SK-N-SH (cell line): ENCODE data around the gene PROX1. TPM values are rescaled to one million over a fixed set of nuclear protein-coding genes. Genes with fewer than 3 reads are reported as not detected.

Source experiments
- CTCF ChIA-PET: fragments of 300-600, 350-600 bp; formaldehyde crosslinking; extraction: SDS; loops from one replicate; lab custom pipeline; 2021; lab: Yijun Ruan, JAX
- POLR2A ChIA-PET: fragments of 350-600 bp; sonication (Branson Sonifier 250); formaldehyde crosslinking; extraction: SDS; loops from one replicate; lab custom pipeline; 2020; ENCODE audit warnings: antibody characterized with exemption, inconsistent platforms; lab: Yijun Ruan, JAX
- DNase-seq: peaks from one replicate; pipeline ENCODE4 v3.0.0; 2012
- H2AFZ ChIP-seq: fragments of 200-600 bp; sonication (generic); 2 replicates; pipeline ENCODE4 v1.8.1; 2016; ENCODE audit warnings: antibody characterized with exemption, mild to moderate bottlenecking, low read depth
- H3F3A ChIP-seq: fragments of 200-600 bp; sonication (generic); replicated peaks from 2 replicates; pipeline ENCODE3; 2016; ENCODE audit warnings: antibody characterized with exemption, mild to moderate bottlenecking; ENCODE audit not compliant: insufficient read depth
- H3K27ac ChIP-seq, 2 experiments: fragments of 200-500 bp in 1 of 2; fragments of 200-600 bp in 1 of 2; sonication (Bioruptor generic) in 1 of 2; sonication (generic), shearing (Covaris generic) in 1 of 2; 2 replicates each; pipeline versions ENCODE4 v1.5.1 to v1.6.1; 2014 to 2016; ENCODE audit warnings: low read depth in 2 of 2, inconsistent platforms in 1 of 2, low read length in 1 of 2, mild to moderate bottlenecking in 1 of 2, mixed read lengths in 1 of 2
- H3K27me3 ChIP-seq: fragments of 200-600 bp; sonication (generic), shearing (Covaris generic); 2 replicates; pipeline ENCODE4 v1.6.1; 2016; ENCODE audit warnings: mixed run types; ENCODE audit not compliant: insufficient read depth
- H3K36me3 ChIP-seq, 2 experiments: fragments of 200-500 bp in 1 of 2; fragments of 200-600 bp in 1 of 2; sonication (Bioruptor generic) in 1 of 2; sonication (generic) in 1 of 2; replicated peaks in 1 of 2; 2 replicates each; pipeline versions ENCODE3 to v1.5.1; 2014 to 2016; ENCODE audit warnings: low read length in 1 of 2, mild to moderate bottlenecking in 1 of 2; ENCODE audit not compliant: insufficient read depth in 2 of 2, control insufficient read depth in 1 of 2
- H3K4me1 ChIP-seq, 2 experiments: fragments of 200-500 bp in 1 of 2; fragments of 200-600 bp in 1 of 2; sonication (Bioruptor generic) in 1 of 2; sonication (generic), shearing (Covaris generic) in 1 of 2; 2 replicates each; pipeline versions ENCODE4 v1.5.1 to v1.6.1; 2014 to 2016; ENCODE audit warnings: low read depth in 1 of 2, low read length in 1 of 2, mixed run types in 1 of 2; ENCODE audit not compliant: insufficient read depth in 2 of 2, control insufficient read depth in 1 of 2
- H3K4me2 ChIP-seq: fragments of 200-600 bp; sonication (generic), shearing (Covaris generic); 2 replicates; pipeline ENCODE4 v1.6.1; 2017; ENCODE audit warnings: mixed run types
- H3K4me3 ChIP-seq, 2 experiments: fragments of 200-500 bp in 1 of 2; fragments of 200-600 bp in 1 of 2; sonication (Bioruptor generic) in 1 of 2; sonication (generic), shearing (Covaris generic) in 1 of 2; 2 replicates each; pipeline versions ENCODE4 v1.5.1 to v1.8.1; 2014 to 2016; ENCODE audit warnings: low read depth in 2 of 2, inconsistent platforms in 1 of 2, low read length in 1 of 2, mild to moderate bottlenecking in 1 of 2, mixed read lengths in 1 of 2, moderate library complexity in 1 of 2
- H3K79me2 ChIP-seq: fragments of 200-600 bp; sonication (generic); 2 replicates; pipeline ENCODE4 v1.8.1; 2017; ENCODE audit warnings: mild to moderate bottlenecking; ENCODE audit not compliant: insufficient read depth
- H3K9ac ChIP-seq: fragments of 200-600 bp; sonication (generic); 2 replicates; pipeline ENCODE4 v1.6.1; 2017; ENCODE audit warnings: mixed run types
- H3K9me2 ChIP-seq: fragments of 200-600 bp; sonication (generic); 2 replicates; pipeline ENCODE4 v1.6.1; 2017; ENCODE audit warnings: mixed run types
- H3K9me3 ChIP-seq: fragments of 200-600 bp; sonication (generic); 2 replicates; pipeline ENCODE4 v1.6.1; 2017; ENCODE audit warnings: mixed run types, mild to moderate bottlenecking, moderate library complexity
- H4K20me1 ChIP-seq: fragments of 200-600 bp; sonication (generic); 2 replicates; pipeline ENCODE4 v1.6.1; 2017; ENCODE audit warnings: mild to moderate bottlenecking, mixed run types; ENCODE audit not compliant: insufficient read depth
- CHD2 ChIP-seq: fragments of 150-350 bp; IDR thresholded peaks from 2 replicates; pipeline ENCODE4 v1.6.1; 2018; ENCODE audit warnings: low read length; ENCODE audit not compliant: partially characterized antibody
- CTCF ChIP-seq: fragments of 200-600 bp; sonication (generic); IDR thresholded peaks from 2 replicates; pipeline ENCODE4 v1.6.1; 2017; ENCODE audit warnings: antibody characterized with exemption, mild to moderate bottlenecking, moderate library complexity
- EP300 ChIP-seq, 2 experiments: IDR thresholded peaks; 2 replicates each; pipeline versions ENCODE4 v1.4.0 to v1.6.1; 2012; ENCODE audit warnings: borderline replicate concordance in 1 of 2, low read depth in 1 of 2, low read length in 1 of 2
- GABPA ChIP-seq: IDR thresholded peaks from 2 replicates; pipeline ENCODE4 v1.4.0; 2012; ENCODE audit warnings: low read depth, mild to moderate bottlenecking
- GATA2 ChIP-seq: sonication (generic); formaldehyde crosslinking; IDR thresholded peaks from 2 replicates; pipeline ENCODE4 v1.5.0; 2020; ENCODE audit warnings: mild to moderate bottlenecking, missing genetic modification reagents
- JUND ChIP-seq: IDR thresholded peaks from 2 replicates; pipeline ENCODE4 v1.4.0; 2012
- MXI1 ChIP-seq: IDR thresholded peaks from 2 replicates; pipeline ENCODE4 v1.6.1; 2012; ENCODE audit warnings: mild to moderate bottlenecking, low read depth, low read length, improper control_type of control experiment
- RCOR1 ChIP-seq: fragments of 150-350 bp; IDR thresholded peaks from 2 replicates; pipeline ENCODE4 v1.6.1; 2017; ENCODE audit warnings: antibody characterized with exemption, low read length
- REST ChIP-seq: IDR thresholded peaks from 2 replicates; pipeline ENCODE4 v1.6.1; 2012; ENCODE audit warnings: mild to moderate bottlenecking, low read depth, low read length, moderate library complexity
- SMC3 ChIP-seq: IDR thresholded peaks from 2 replicates; pipeline ENCODE4 v1.6.1; 2012; ENCODE audit warnings: low read depth, low read length, improper control_type of control experiment
- USF1 ChIP-seq: IDR thresholded peaks from 2 replicates; pipeline ENCODE4 v1.4.0; 2012; ENCODE audit warnings: low read depth, borderline replicate concordance
- YY1 ChIP-seq: IDR thresholded peaks from 2 replicates; pipeline ENCODE4 v1.4.0; 2012; ENCODE audit warnings: low read depth, mild to moderate bottlenecking
- WGBS: methylation state at CpG from one replicate; pipeline ENCODE4 v1.1.6; 2017; ENCODE audit warnings: low lambda C conversion rate; 5-methylcytosine and 5-hydroxymethylcytosine counted together
- polyA plus RNA-seq, 3 experiments: library from polyadenylated mRNA; depleted of rRNA; stranded (reverse); fragments of >200 nt; gene quantifications; 2 replicates each; pipeline ENCODE4 v1.2.3, GENCODE V29; 2012

Gene PROX1
- polyA plus RNA-seq, 1 of the 3 experiments (the other 2 are of a cell fraction), result 0.25 TPM

- Histone ChIP-seq H3K9ac (no peak overlapping the region), H3K4me2 (no peak overlapping the region), H4K20me1 (no peaks in the 10 kb centered on the region), H3K36me3 (peaks cover 0 to 11% of the 10 kb centered on the region in 2 experiments), H3K27ac (peak overlapping the region; percentile 5 to 98; a peak in 3 of 4 replicates), H3K79me2 (no peaks in the 10 kb centered on the region), H3K9me2 (no peaks in the 10 kb centered on the region)
- POLR2A ChIA-PET, result interaction anchor here (2.0 to 3.8 kb wide), 2 partner anchors 15 to 17 kb away, joined by 12 to 21 read pairs; partner anchors contain the start of gene PROX1
- TF ChIP-seq REST (no peak), SMC3 (no peak), CHD2 (no peak), USF1 (no peak), JUND (no peak), YY1 (no peak), CTCF (no peak), MXI1 (peak; percentile 61; the same call in 1 of the 2 replicates), GABPA (no peak), EP300 (IDR thresholded peaks at IDR 0.05; ENCODE audit: borderline replicate concordance in 1 of 2, low read depth in 1 of 2, low read length in 1 of 2) (peak in 1 of 2 experiments; percentile 86; a peak in 2 of 4 replicates), RCOR1 (peak; percentile 32; the same call in 1 of the 2 replicates), GATA2 (CRISPR knock-in tag) (peak; percentile 25)
- TF ChIP-seq, all 33 proteins: peak for 4
- WGBS, result 13% methylated on average over 2 of the region's 2 CpGs
- no peak for DNase-seq
- Histone ChIP-seq H2AFZ (no peak overlapping the region), H3K4me3 (no peak overlapping the region), H3K4me1 (peaks cover 0 to 51% of the 10 kb centered on the region in 2 experiments; a peak in 2 of 4 replicates), H3K9me3 (no peaks in the 10 kb centered on the region), H3K27me3 (no peaks in the 10 kb centered on the region), H3F3A (no peaks in the 10 kb centered on the region)
- CTCF ChIA-PET, result interaction anchor here (0.9 to 2.3 kb wide), 5 partner anchors 8 to 119 kb away, joined by 3 to 11 read pairs (median 3); no protein-coding TSS in a partner anchor
Measured at GRCh38 chr1:214004014-214004413, 16.2 kb downstream of the PROX1 start.
